ENCODE results near the gene TEX12.
A peak's percentile ranks its signal among the peaks of the same experiment; 100 is the strongest.

TEX12 gene

DNA sequence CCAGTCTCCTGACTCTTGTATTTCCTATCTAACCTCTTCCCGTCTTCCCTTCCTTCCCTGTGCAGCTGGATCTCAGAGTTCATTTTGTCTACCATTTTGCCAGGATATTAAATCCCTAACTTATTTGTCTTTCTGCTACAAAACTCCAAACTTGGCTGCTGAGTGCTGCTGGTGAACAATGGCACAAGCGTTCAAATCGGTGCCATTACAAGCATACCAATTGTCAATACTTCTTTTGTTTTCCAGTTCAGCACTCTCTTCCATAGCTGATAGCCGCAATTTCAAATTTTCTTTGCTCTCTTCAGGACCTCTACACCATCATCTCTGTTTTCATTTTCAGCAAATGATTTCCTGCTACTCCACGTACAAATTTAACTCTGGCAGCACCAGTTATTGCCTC is 16.7 kb upstream of the TEX12 start:
- DNase-seq (ENCODE audit: low spot score) (no peak), ATAC-seq (ENCODE audit: low read depth) (no peak)
- H3K27me3 ChIP-seq (ENCODE audit: insufficient read depth, poor library complexity, severe bottlenecking): no peaks in the 10 kb centered on the region
- H3K27ac ChIP-seq (ENCODE audit: poor library complexity, severe bottlenecking): no peak overlapping the region
- TF ChIP-seq, protein P1, sequence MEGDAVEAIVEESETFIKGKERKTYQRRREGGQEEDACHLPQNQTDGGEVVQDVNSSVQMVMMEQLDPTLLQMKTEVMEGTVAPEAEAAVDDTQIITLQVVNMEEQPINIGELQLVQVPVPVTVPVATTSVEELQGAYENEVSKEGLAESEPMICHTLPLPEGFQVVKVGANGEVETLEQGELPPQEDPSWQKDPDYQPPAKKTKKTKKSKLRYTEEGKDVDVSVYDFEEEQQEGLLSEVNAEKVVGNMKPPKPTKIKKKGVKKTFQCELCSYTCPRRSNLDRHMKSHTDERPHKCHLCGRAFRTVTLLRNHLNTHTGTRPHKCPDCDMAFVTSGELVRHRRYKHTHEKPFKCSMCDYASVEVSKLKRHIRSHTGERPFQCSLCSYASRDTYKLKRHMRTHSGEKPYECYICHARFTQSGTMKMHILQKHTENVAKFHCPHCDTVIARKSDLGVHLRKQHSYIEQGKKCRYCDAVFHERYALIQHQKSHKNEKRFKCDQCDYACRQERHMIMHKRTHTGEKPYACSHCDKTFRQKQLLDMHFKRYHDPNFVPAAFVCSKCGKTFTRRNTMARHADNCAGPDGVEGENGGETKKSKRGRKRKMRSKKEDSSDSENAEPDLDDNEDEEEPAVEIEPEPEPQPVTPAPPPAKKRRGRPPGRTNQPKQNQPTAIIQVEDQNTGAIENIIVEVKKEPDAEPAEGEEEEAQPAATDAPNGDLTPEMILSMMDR (IDR thresholded peaks at IDR 0.05; ENCODE audit: poor library complexity, severe bottlenecking): no peak
- H3K36me3 ChIP-seq (ENCODE audit: low read depth): peaks cover 99% of the 10 kb centered on the region
- H3K9me3 ChIP-seq (ENCODE audit: severe bottlenecking): no peaks in the 10 kb centered on the region
- no peaks in the 10 kb centered on the region for H3K4me1 ChIP-seq (ENCODE audit: insufficient read depth, poor library complexity, severe bottlenecking)
- no peak overlapping the region for H3K4me3 ChIP-seq (ENCODE audit: severe bottlenecking)

DNA sequence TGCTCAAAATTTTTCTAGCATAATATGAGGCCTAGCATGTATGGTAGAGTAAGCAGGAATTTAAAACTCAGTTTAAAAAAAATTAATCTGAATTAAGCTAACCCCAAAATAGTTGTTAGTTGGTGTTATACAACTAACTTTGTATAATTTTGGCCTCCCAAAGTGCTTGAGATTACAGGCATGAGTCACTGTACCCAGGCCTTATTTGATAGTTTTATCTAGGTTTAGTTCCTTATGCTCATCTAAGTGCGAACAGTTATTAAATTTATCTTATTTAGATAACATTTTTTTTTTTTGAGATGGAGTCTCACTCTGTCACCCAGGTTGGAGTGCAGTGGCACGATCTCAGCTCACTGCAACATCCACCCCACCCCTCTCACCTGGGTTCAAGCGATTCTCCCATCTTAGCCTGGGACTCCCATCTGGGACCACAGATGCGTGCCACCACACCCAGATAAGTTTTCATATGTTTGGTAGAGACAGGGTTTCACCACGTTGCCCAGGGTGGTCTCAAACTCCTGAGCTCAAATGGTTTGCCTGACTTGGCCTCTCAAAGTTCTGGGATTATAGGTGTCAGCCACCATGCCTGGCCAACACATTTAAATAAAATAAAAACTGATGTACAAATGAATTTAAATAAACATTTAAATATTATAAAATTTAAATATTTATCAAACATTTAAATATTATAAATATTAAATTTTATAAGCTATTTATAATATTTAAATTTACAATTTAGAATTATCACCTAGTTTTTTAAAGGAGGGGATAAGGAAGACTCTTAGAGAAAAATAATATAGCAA is 10.8 kb upstream of the TEX12 start:
- Histone ChIP-seq H3K27ac (ENCODE audit: poor library complexity, severe bottlenecking) (peak overlapping the region; percentile 91), H3K36me3 (ENCODE audit: low read depth) (peaks cover 91% of the 10 kb centered on the region), H3K27me3 (ENCODE audit: insufficient read depth, poor library complexity, severe bottlenecking) (no peaks in the 10 kb centered on the region), H3K4me3 (ENCODE audit: severe bottlenecking) (no peak overlapping the region), H3K9me3 (ENCODE audit: severe bottlenecking) (no peaks in the 10 kb centered on the region), H3K4me1 (ENCODE audit: insufficient read depth, poor library complexity, severe bottlenecking) (peaks cover 50% of the 10 kb centered on the region)
- TF ChIP-seq, protein P1 (IDR thresholded peaks at IDR 0.05; ENCODE audit: poor library complexity, severe bottlenecking): no peak
- ATAC-seq (ENCODE audit: low read depth): no peak
- DNase-seq (ENCODE audit: low spot score): no peak

DNA sequence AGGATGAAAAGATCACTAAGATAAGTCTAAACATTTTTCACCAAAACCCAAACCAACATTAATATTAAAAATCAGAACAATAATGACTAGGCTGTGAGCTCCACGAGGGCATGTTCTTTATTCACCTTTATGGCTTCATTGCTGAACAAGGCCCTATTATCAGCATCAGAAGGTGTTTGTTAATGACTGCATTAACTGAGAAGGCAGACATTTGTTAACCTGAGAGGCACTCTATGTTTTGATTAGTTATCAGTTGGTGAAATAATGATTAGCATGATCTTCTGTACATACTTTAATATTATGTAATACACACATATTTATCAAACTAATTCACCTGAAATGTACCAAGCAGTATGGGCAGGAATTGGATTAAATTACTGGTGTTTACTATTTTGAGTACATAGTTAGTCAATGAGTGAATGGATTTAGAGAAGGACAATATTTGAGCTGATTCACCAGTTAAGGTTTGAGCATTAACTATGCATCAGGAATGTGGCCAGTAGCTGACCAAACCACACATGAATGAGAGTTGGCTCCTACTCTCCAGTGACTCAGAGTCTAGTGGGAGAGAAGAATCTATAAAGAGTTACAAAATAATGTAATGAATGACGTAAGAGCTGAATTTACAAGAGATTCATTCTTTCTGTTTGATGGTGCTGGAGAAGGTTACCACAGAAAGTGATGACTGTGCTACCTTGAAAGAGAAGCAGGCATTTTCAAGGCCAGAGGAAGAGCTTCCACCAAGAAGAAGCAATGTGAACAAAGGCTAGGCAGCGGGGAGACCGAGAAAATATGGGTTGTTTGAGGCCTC is 10.0 kb upstream of the TEX12 start:
- peak; percentile 74 for DNase-seq (ENCODE audit: low spot score)
- H3K4me3 ChIP-seq (ENCODE audit: severe bottlenecking): no peak overlapping the region
- ATAC-seq (ENCODE audit: low read depth): peak; percentile 96

DNA sequence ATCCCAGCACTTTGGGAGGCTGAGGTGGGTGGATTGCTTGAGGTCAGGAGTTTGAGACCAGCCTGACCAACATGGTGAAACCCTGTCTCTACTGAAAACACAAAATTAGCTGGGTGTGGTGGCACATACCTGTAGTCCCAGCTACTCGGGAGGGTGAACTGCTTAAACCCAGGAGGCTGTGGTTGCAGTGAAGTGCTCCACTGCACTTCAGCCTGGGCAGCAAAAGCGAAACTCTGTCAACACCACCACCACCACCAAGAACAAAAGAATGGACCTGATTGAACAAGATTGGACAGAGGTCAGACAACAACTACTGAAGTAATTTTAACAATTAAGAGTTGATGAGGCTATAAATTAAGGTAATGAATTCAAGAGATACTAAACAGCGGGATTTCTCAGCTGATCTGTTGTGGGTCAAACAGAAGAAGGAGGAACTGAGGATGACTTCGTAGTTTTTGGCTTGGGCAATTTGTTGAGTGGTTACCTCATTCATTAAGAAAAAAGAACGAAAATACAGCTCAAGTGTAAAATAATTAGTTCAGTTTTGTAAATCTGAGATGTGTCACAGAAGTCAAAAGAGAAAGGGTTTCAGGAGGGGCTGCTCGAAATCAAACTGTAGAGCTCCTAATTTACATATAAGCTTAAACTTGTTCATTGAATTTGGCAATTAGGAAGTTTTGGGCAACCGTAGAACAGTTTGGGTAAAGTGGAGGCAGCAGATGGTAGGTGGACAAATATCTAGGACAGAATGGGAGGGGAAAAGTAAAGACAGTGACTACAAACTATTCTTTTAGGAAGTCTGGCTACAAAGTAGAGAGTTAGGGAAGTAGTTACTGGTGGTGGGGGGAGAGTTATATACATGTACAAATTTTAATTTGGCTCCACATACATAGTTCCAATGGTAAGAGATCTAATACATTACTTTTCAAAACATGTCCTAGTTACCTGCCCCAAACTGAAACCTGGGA is 7.8 kb upstream of the TEX12 start:
- TF ChIP-seq, protein P1 (IDR thresholded peaks at IDR 0.05; ENCODE audit: poor library complexity, severe bottlenecking): no peak
- Histone ChIP-seq H3K4me1 (ENCODE audit: insufficient read depth, poor library complexity, severe bottlenecking) (peaks cover 60% of the 10 kb centered on the region), H3K27me3 (ENCODE audit: insufficient read depth, poor library complexity, severe bottlenecking) (no peaks in the 10 kb centered on the region), H3K4me3 (ENCODE audit: severe bottlenecking) (peak overlapping the region; percentile 5), H3K27ac (ENCODE audit: poor library complexity, severe bottlenecking) (peak overlapping the region; percentile 91), H3K36me3 (ENCODE audit: low read depth) (peaks cover 73% of the 10 kb centered on the region), H3K9me3 (ENCODE audit: severe bottlenecking) (no peaks in the 10 kb centered on the region)
- no peak for DNase-seq (ENCODE audit: low spot score)
- no peak for ATAC-seq (ENCODE audit: low read depth)

More for the DNA sequence above, 10.0 kb upstream of the TEX12 start:
- peaks cover 91% of the 10 kb centered on the region for H3K36me3 ChIP-seq (ENCODE audit: low read depth)
- H3K4me1 ChIP-seq (ENCODE audit: insufficient read depth, poor library complexity, severe bottlenecking): peaks cover 57% of the 10 kb centered on the region
- peak overlapping the region; percentile 91 for H3K27ac ChIP-seq (ENCODE audit: poor library complexity, severe bottlenecking)
- TF ChIP-seq, protein P1 (IDR thresholded peaks at IDR 0.05; ENCODE audit: poor library complexity, severe bottlenecking): no peak
- H3K9me3 ChIP-seq (ENCODE audit: severe bottlenecking): no peaks in the 10 kb centered on the region
- no peaks in the 10 kb centered on the region for H3K27me3 ChIP-seq (ENCODE audit: insufficient read depth, poor library complexity, severe bottlenecking)

Measured in RWPE2 (cell line).